B cell (primary cell): Measurements from ENCODE around the gene AMN1. TPM values are rescaled to one million over a fixed set of nuclear protein-coding genes. Genes with fewer than 3 reads are reported as not detected.

Source experiments
- ATAC-seq: fragments of 200-7000 bp; cut with Tn5 transposase; one replicate; pipeline ENCODE4 v1.10.0; 2021; ENCODE audit warnings: low read depth, mild to moderate bottlenecking, moderate number of reproducible peaks, moderate library complexity
- CTCF ChIA-PET: fragments of 350-600 bp; sonication (Branson Sonifier 250); formaldehyde crosslinking; loops from one replicate; lab custom pipeline; 2021; ENCODE audit warnings: antibody characterized with exemption, inconsistent platforms; lab: Charles Lee
- POLR2A ChIA-PET: fragments of 350-600 bp; sonication (Branson Sonifier 250); formaldehyde crosslinking; loops from one replicate; lab custom pipeline; 2021; ENCODE audit warnings: antibody characterized with exemption; lab: Charles Lee
- DNase-seq: peaks from one replicate; pipeline ENCODE4 v3.0.0; 2013
- H2AFZ ChIP-seq: 2 replicates; pipeline ENCODE4 v1.6.1; 2012; ENCODE audit warnings: mild to moderate bottlenecking, low read depth, low read length; ENCODE audit not compliant: insufficient read depth, poor library complexity, severe bottlenecking
- H3K27ac ChIP-seq, 2 donors: 1 replicate in 1 of 2; 2 replicates in 1 of 2; pipeline ENCODE4 v1.5.1; 2012 to 2013; ENCODE audit warnings: low read length in 2 of 2, mild to moderate bottlenecking in 2 of 2, moderate library complexity in 1 of 2
- H3K27me3 ChIP-seq, 4 experiments: fragments of 200-600 bp in 1 of 4; sonication (generic) in 1 of 4; replicated peaks in 1 of 4; 1 replicate in 2 of 4; 2 replicates in 2 of 4; pipeline versions ENCODE4 v1.6.1 to v1.7.0; 2013 to 2016; ENCODE audit warnings: low read length in 3 of 4, mild to moderate bottlenecking in 2 of 4, mixed read lengths in 1 of 4, moderate library complexity in 1 of 4; ENCODE audit not compliant: insufficient read depth in 4 of 4, control insufficient read depth in 3 of 4; ENCODE audit errors: control extremely low read depth in 1 of 4
- H3K36me3 ChIP-seq, 2 experiments: replicated peaks in 1 of 2; 1 replicate in 1 of 2; 2 replicates in 1 of 2; pipeline versions ENCODE4 v1.6.1 to v1.7.1; 2013; ENCODE audit warnings: low read length in 1 of 2; ENCODE audit not compliant: insufficient read depth in 2 of 2, control insufficient read depth in 1 of 2; ENCODE audit errors: control extremely low read depth in 1 of 2, extremely low read depth in 1 of 2
- H3K4me1 ChIP-seq, 2 donors: fragments of 200-600 bp in 1 of 2; sonication (generic) in 1 of 2; 1 replicate in 1 of 2; 2 replicates in 1 of 2; pipeline versions ENCODE4 v1.5.1 to v1.6.1; 2013 to 2017; ENCODE audit warnings: low read length in 2 of 2; ENCODE audit not compliant: control insufficient read depth in 2 of 2, insufficient read depth in 2 of 2
- H3K4me2 ChIP-seq: replicated peaks from 2 replicates; pipeline ENCODE3; 2012; ENCODE audit warnings: mild to moderate bottlenecking, low read depth, low read length; ENCODE audit not compliant: poor library complexity, severe bottlenecking
- H3K4me3 ChIP-seq, 5 experiments: fragments of 200-600 bp in 1 of 5; sonication (generic) in 1 of 5; 1 replicate in 3 of 5; 2 replicates in 2 of 5; pipeline versions ENCODE4 v1.5.1 to v1.7.0; 2011 to 2016; ENCODE audit warnings: low read length in 4 of 5, mild to moderate bottlenecking in 4 of 5, low read depth in 2 of 5, control low read depth in 1 of 5, moderate library complexity in 1 of 5; ENCODE audit not compliant: insufficient read depth in 1 of 5; ENCODE audit errors: control extremely low read depth in 1 of 5, extremely low read depth in 1 of 5
- H3K79me2 ChIP-seq: fragments of 200-600 bp; sonication (generic); one replicate; pipeline ENCODE4 v1.6.0; 2016; ENCODE audit warnings: low read length; ENCODE audit not compliant: control insufficient read depth, insufficient read depth
- H3K9ac ChIP-seq: fragments of 200-600 bp; sonication (generic); 2 replicates; pipeline ENCODE4 v1.6.1; 2017; ENCODE audit warnings: mild to moderate bottlenecking, low read length, moderate library complexity
- H3K9me3 ChIP-seq, 3 donors: one replicate each; pipeline versions ENCODE4 v1.6.1 to v1.7.1; 2013; ENCODE audit warnings: low read length in 2 of 3; ENCODE audit not compliant: control insufficient read depth in 2 of 3, insufficient read depth in 1 of 3; ENCODE audit errors: control extremely low read depth in 1 of 3
- H4K20me1 ChIP-seq: 2 replicates; pipeline ENCODE4 v1.6.0; 2012; ENCODE audit warnings: mild to moderate bottlenecking, low read length; ENCODE audit not compliant: insufficient read depth, control insufficient read depth, poor library complexity, severe bottlenecking
- H3K27ac Mint-ChIP-seq: one replicate; pipeline ENCODE4 v1.8.0; 2021; ENCODE audit warnings: mixed read lengths
- H3K27me3 Mint-ChIP-seq: one replicate; pipeline ENCODE4 v1.8.0; 2021; ENCODE audit warnings: mixed read lengths
- H3K4me1 Mint-ChIP-seq: one replicate; pipeline ENCODE4 v1.8.0; 2021; ENCODE audit warnings: mixed read lengths
- H3K4me3 Mint-ChIP-seq: one replicate; pipeline ENCODE4 v1.8.0; 2021; ENCODE audit warnings: mixed read lengths
- H3K9me3 Mint-ChIP-seq: one replicate; pipeline ENCODE4 v1.8.0; 2022; ENCODE audit warnings: mixed read lengths; ENCODE audit not compliant: insufficient read depth
- CTCF ChIP-seq: fragments of 200-600 bp; IDR thresholded peaks from one replicate; pipeline ENCODE4 v1.8.0; 2022; ENCODE audit warnings: antibody characterized with exemption, mild to moderate bottlenecking
- EZH2 ChIP-seq: IDR thresholded peaks from 2 replicates; pipeline ENCODE4 v1.6.1; 2012; ENCODE audit warnings: borderline replicate concordance, low read depth, mild to moderate bottlenecking, moderate library complexity, low read length; ENCODE audit not compliant: insufficient read depth, poor library complexity, severe bottlenecking
- WGBS: methylation state at CpG from one replicate; pipeline ENCODE4 v1.1.5; 2013; ENCODE audit warnings: missing lambda C conversion rate; ENCODE audit not compliant: insufficient coverage; 5-methylcytosine and 5-hydroxymethylcytosine counted together
- intact Hi-C: fragments of 100-400 bp; cut with micrococcal nuclease; formaldehyde crosslinking; loops from one replicate; pipeline ENCODE4 v1.10.0; 2022
- polyA plus RNA-seq: library from polyadenylated mRNA; depleted of rRNA; stranded (reverse); fragments of >200 nt; gene quantifications from 2 replicates; pipeline ENCODE4 v1.2.3, GENCODE V29; 2012
- total RNA-seq, 2 donors: library from RNA; stranded (reverse); fragments of 120-200 nt in 1 of 2; gene quantifications; 1 replicate in 1 of 2; 2 replicates in 1 of 2; pipeline versions ENCODE4 v1.2.3 to v1.2.4, GENCODE V29; 2013 to 2022

Gene AMN1
- total and polyA plus RNA-seq, 2 donors (not counting 1 experiment from before 2014, with no cell fraction given): 32.6 to 32.7 TPM

- Histone ChIP-seq H3K4me2 (no peak overlapping the region), H4K20me1 (no peaks in the 10 kb centered on the region), H3K27ac (no peak overlapping the region), H3K27me3 (no peaks in the 10 kb centered on the region), H2AFZ (no peak overlapping the region), H3K9ac (no peak overlapping the region), H3K9me3 (peaks cover 0 to 25% (median 4%) of the 10 kb centered on the region in 3 donors), H3K4me3 (no peak overlapping the region), H3K79me2 (no peaks in the 10 kb centered on the region), H3K36me3 (no peaks in the 10 kb centered on the region), H3K4me1 (peaks cover 19 to 27% of the 10 kb centered on the region in 2 donors)
- DNase-seq (no peak), ATAC-seq (no peak)
- peak overlapping the region; percentile 0 for H3K27ac Mint-ChIP-seq
- peaks cover 11% of the 10 kb centered on the region for H3K9me3 Mint-ChIP-seq
- TF ChIP-seq EZH2: no peak
- no peak for TF ChIP-seq CTCF
- intact Hi-C loops: no loop called here
- H3K4me3 Mint-ChIP-seq: no peak overlapping the region
- 100% methylated on average over 1 of the region's 6 CpGs for WGBS
- no peaks in the 10 kb centered on the region for H3K27me3 Mint-ChIP-seq
- CTCF ChIA-PET: interaction anchor here (4.3 kb wide), 1 partner anchor 11 kb away, joined by 23 read pairs; no protein-coding TSS in a partner anchor
- POLR2A ChIA-PET: interaction anchor here (0.7 kb wide), 1 partner anchor 242 kb away, joined by 5 read pairs; no protein-coding TSS in a partner anchor
- H3K4me1 Mint-ChIP-seq: peaks cover 24% of the 10 kb centered on the region
These were observed 64.8 kb downstream of the AMN1 start for GRCh38 chr12:31664038-31664437.

GRCh38 chr12:31663576-31663975 lies 65.2 kb downstream of the AMN1 start:
- no peak overlapping the region for H3K4me2 ChIP-seq
- no peaks in the 10 kb centered on the region for H3K27me3 ChIP-seq
- WGBS: 80% methylated on average over 3 of the region's 4 CpGs
- no peaks in the 10 kb centered on the region for H4K20me1 ChIP-seq
- H3K36me3 ChIP-seq: no peaks in the 10 kb centered on the region
- H3K27ac ChIP-seq: no peak overlapping the region
- Mint-ChIP-seq H3K4me1 (peaks cover 26% of the 10 kb centered on the region), H3K27ac (peak overlapping the region; percentile 0), H3K4me3 (no peak overlapping the region), H3K9me3 (peaks cover 7% of the 10 kb centered on the region), H3K27me3 (no peaks in the 10 kb centered on the region)
- no peak for DNase-seq
- H3K79me2 ChIP-seq: no peaks in the 10 kb centered on the region
- no peak overlapping the region for H2AFZ ChIP-seq
- H3K4me3 ChIP-seq: no peak overlapping the region
- no peak for ATAC-seq
- intact Hi-C loops: no loop called here
- CTCF ChIA-PET: interaction anchor here (4.3 kb wide), 1 partner anchor 10 kb away, joined by 23 read pairs; no protein-coding TSS in a partner anchor
- peaks cover 0 to 24% (median 0%) of the 10 kb centered on the region in 3 donors for H3K9me3 ChIP-seq
- POLR2A ChIA-PET: no interaction called here
- TF ChIP-seq EZH2: no peak
- H3K9ac ChIP-seq: no peak overlapping the region
- peaks cover 20 to 28% of the 10 kb centered on the region in 2 donors for H3K4me1 ChIP-seq
